K562 (cell line): ENCODE data around the gene NPHP3. TPM values are rescaled to one million over a fixed set of nuclear protein-coding genes. Genes with fewer than 3 reads are reported as not detected.

Source experiments
- CBX5 ChIP-seq: IDR thresholded peaks from 2 replicates; pipeline ENCODE4 v1.6.1; 2014; ENCODE audit warnings: low read depth, borderline replicate concordance
- CHD4 ChIP-seq: fragments of 200-600 bp; sonication (generic); IDR thresholded peaks from 3 replicates; pipeline ENCODE4 v1.6.1; 2012; ENCODE audit warnings: low read depth, mild to moderate bottlenecking, mixed read lengths, low read length, inconsistent platforms; ENCODE audit not compliant: insufficient read depth, insufficient replicate concordance, poor library complexity, severe bottlenecking
- ETV6 ChIP-seq, 3 experiments: fragments of 150-350 bp in 1 of 3; sonication (generic) in 1 of 3; formaldehyde crosslinking in 1 of 3; IDR thresholded peaks; 2 replicates each; pipeline versions ENCODE4 v1.6.1 to v1.8.0; 2014 to 2022; ENCODE audit warnings: borderline replicate concordance in 2 of 3, low read depth in 2 of 3, antibody characterized with exemption in 1 of 3, low read length in 1 of 3, mild to moderate bottlenecking in 1 of 3, missing genetic modification reagents in 1 of 3
- GTF2F1 ChIP-seq: IDR thresholded peaks from 2 replicates; pipeline ENCODE4 v1.6.1; 2011; ENCODE audit warnings: low read depth, low read length, improper control_type of control experiment
- HMGXB4 ChIP-seq: sonication (generic); formaldehyde crosslinking; IDR thresholded peaks from 2 replicates; pipeline ENCODE4 v1.8.1; 2023; ENCODE audit warnings: mild to moderate bottlenecking, missing genetic modification reagents
- HNRNPUL1 ChIP-seq: fragments of 200-400 bp; formaldehyde crosslinking; IDR thresholded peaks from 2 replicates; pipeline ENCODE4 v1.6.1; 2017; ENCODE audit warnings: low read length
- KDM1A ChIP-seq, 2 experiments: fragments of 450-650 bp; IDR thresholded peaks; 2 replicates each; pipeline ENCODE4 v1.6.1; 2016; ENCODE audit warnings: mild to moderate bottlenecking in 2 of 2
- KLF1 ChIP-seq: fragments of 450-650 bp; IDR thresholded peaks from 2 replicates; pipeline ENCODE4 v1.6.1; 2016; ENCODE audit warnings: missing genetic modification characterization, missing compliant biosample characterization
- LARP7 ChIP-seq: fragments of 450-650 bp; IDR thresholded peaks from 2 replicates; pipeline ENCODE4 v1.6.1; 2016
- MYNN ChIP-seq, 2 experiments: sonication (generic); formaldehyde crosslinking in 1 of 2; IDR thresholded peaks; 2 replicates each; pipeline versions ENCODE4 v1.5.0 to v1.6.1; 2016 to 2020; ENCODE audit warnings: antibody characterized with exemption in 1 of 2, missing genetic modification reagents in 1 of 2
- NCOA2 ChIP-seq, 2 experiments: fragments of 450-650 bp; IDR thresholded peaks; 2 replicates each; pipeline ENCODE4 v1.6.1; 2018; ENCODE audit warnings: mild to moderate bottlenecking in 2 of 2, moderate library complexity in 1 of 2; ENCODE audit not compliant: partially characterized antibody in 2 of 2
- NR3C1 ChIP-seq: sonication (generic); formaldehyde crosslinking; IDR thresholded peaks from 2 replicates; pipeline ENCODE4 v1.8.1; 2022; ENCODE audit warnings: missing genetic modification reagents
- PCBP1 ChIP-seq: fragments of 200-400 bp; formaldehyde crosslinking; IDR thresholded peaks from 2 replicates; pipeline ENCODE4 v1.6.1; 2018; ENCODE audit warnings: mild to moderate bottlenecking, low read depth, low read length; ENCODE audit not compliant: poor library complexity, severe bottlenecking
- PTBP1 ChIP-seq: fragments of 200-400 bp; formaldehyde crosslinking; IDR thresholded peaks from 2 replicates; pipeline ENCODE4 v1.6.1; 2017; ENCODE audit warnings: low read depth, low read length
- PTTG1 ChIP-seq: fragments of 450-650 bp; IDR thresholded peaks from 2 replicates; pipeline ENCODE4 v1.6.1; 2016; ENCODE audit warnings: low read depth, mild to moderate bottlenecking, missing genetic modification characterization, missing compliant biosample characterization
- RFX7 ChIP-seq: fragments of 250-450 bp; sonication (Bioruptor Pico); IDR thresholded peaks from 2 replicates; pipeline ENCODE4 v1.5.1; 2021; ENCODE audit warnings: mild to moderate bottlenecking
- SFPQ ChIP-seq: fragments of 200-400 bp; formaldehyde crosslinking; IDR thresholded peaks from 2 replicates; pipeline ENCODE4 v1.6.1; 2017; ENCODE audit warnings: mild to moderate bottlenecking, low read depth, low read length, moderate library complexity
- ZNF24 ChIP-seq: fragments of 450-650 bp; IDR thresholded peaks from 2 replicates; pipeline ENCODE4 v1.6.1; 2016
- ZNF699 ChIP-seq: fragments of 250-450 bp; sonication (Bioruptor Pico); IDR thresholded peaks from 2 replicates; pipeline ENCODE4 v1.8.0; 2021; ENCODE audit warnings: mild to moderate bottlenecking, moderate library complexity; ENCODE audit not compliant: insufficient replicate concordance
- polyA plus RNA-seq, 8 experiments: library from polyadenylated mRNA; depleted of rRNA in 4 of 8; stranded (reverse) in 5 of 8; unstranded in 3 of 8; fragments of >200 nt; fragmentation: Nextera tagmentation in 2 of 8; fragmentation: Illumina TruSeq in 1 of 8; extraction: Ambion mirVana in 2 of 8; extraction: Trizol in 1 of 8; gene quantifications; 2 replicates each; pipeline versions ENCODE4 v1.2.1 to v1.2.3, GENCODE V29; 2011 to 2014; ENCODE audit warnings: inconsistent platforms in 1 of 8, missing spikeins in 1 of 8
- total RNA-seq, 7 experiments: library from RNA; depleted of rRNA in 6 of 7; stranded (reverse); fragments of >200 nt in 6 of 7; fragmentation: Illumina TruSeq in 2 of 7; extraction: Trizol in 2 of 7; gene quantifications; 2 replicates each; pipeline versions ENCODE4 v1.2.1 to v1.2.3, GENCODE V29; 2011 to 2021; ENCODE audit warnings: low replicate concordance in 1 of 7
- TF ChIP-seq, protein P1 (sequence below): fragments of 450-650 bp; formaldehyde crosslinking; conservative IDR thresholded peaks from 2 replicates; pipeline ENCODE4 v1.4.0; 2022; ENCODE audit warnings: mild to moderate bottlenecking, missing genetic modification characterization
- TF ChIP-seq, protein P2 (sequence below): fragments of 200-800 bp; sonication (Bioruptor generic); IDR thresholded peaks from 2 replicates; pipeline ENCODE4 v1.6.1; 2017; ENCODE audit warnings: missing genetic modification characterization, missing compliant biosample characterization

Gene NPHP3
- total and polyA plus RNA-seq, 9 of the 15 experiments (the other 6 are each of a cell fraction or from before 2014, with no cell fraction given) = 0.62 to 13.2 (median 5.8) TPM

DNA sequence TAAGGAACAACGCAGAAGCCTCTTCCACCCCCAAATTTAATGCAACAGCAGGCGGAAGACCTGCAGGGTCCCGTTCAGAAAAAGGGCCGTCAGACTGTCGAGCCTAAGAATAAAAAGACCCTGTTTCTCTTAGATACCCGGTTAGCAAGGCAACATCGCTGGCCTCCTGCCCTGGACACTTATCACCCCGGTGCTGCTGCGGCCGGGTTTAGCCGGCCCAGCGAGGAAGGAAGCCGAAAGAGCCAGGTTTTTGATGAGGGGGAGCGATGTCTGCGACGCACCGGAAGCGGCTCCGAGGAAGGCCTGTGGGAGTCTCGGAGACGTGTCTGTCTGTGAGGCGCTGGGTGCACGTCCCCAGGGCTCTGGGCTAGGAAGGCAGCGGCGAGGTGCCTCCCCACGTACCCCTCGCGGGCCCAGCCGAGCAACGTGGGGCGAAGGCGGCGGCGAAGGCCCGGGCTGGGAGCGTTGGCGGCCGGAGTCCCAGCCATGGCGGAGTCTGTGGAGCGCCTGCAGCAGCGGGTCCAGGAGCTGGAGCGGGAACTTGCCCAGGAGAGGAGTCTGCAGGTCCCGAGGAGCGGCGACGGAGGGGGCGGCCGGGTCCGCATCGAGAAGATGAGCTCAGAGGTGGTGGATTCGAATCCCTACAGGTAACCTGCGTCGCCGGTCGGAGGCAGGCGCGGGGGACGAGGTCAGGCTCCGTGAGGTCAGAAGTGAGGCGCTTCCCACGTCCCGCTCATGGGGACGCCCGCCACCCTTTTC, 62.0 kb downstream of the NPHP3 start, which contains the start of gene UBA5 (continued):
- TF ChIP-seq HMGXB4 (CRISPR knock-in tag) = peak; percentile 59; the same call in 1 of the 2 replicates
- TF ChIP-seq PTTG1 (tag) = no peak
- TF ChIP-seq, protein P1, sequence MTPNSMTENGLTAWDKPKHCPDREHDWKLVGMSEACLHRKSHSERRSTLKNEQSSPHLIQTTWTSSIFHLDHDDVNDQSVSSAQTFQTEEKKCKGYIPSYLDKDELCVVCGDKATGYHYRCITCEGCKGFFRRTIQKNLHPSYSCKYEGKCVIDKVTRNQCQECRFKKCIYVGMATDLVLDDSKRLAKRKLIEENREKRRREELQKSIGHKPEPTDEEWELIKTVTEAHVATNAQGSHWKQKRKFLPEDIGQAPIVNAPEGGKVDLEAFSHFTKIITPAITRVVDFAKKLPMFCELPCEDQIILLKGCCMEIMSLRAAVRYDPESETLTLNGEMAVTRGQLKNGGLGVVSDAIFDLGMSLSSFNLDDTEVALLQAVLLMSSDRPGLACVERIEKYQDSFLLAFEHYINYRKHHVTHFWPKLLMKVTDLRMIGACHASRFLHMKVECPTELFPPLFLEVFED (CRISPR knock-in tag) = 0 out of 2 replicates have a peak, but pooled peaks have one; percentile 22
- TF ChIP-seq PTBP1 = no peak
- no peak for TF ChIP-seq KDM1A (IDR thresholded peaks at IDR 0.05)
- TF ChIP-seq ETV6 (IDR thresholded peaks at IDR 0.05; ENCODE audit: borderline replicate concordance in 1 of 2, low read depth in 2 of 2, low read length in 1 of 2) = no peak
- TF ChIP-seq ETV6 (CRISPR knock-in tag; IDR thresholded peaks at IDR 0.05; ENCODE audit: borderline replicate concordance) = no peak
- TF ChIP-seq ZNF24 = no peak
- no peak for TF ChIP-seq CHD4
- TF ChIP-seq PCBP1 = no peak
- no peak for TF ChIP-seq HNRNPUL1
- TF ChIP-seq NCOA2 (IDR thresholded peaks at IDR 0.05; ENCODE audit: partially characterized antibody in 2 of 2) = no peak
- TF ChIP-seq, protein P2, sequence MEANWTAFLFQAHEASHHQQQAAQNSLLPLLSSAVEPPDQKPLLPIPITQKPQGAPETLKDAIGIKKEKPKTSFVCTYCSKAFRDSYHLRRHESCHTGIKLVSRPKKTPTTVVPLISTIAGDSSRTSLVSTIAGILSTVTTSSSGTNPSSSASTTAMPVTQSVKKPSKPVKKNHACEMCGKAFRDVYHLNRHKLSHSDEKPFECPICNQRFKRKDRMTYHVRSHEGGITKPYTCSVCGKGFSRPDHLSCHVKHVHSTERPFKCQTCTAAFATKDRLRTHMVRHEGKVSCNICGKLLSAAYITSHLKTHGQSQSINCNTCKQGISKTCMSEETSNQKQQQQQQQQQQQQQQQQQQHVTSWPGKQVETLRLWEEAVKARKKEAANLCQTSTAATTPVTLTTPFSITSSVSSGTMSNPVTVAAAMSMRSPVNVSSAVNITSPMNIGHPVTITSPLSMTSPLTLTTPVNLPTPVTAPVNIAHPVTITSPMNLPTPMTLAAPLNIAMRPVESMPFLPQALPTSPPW = no peak; the same call in none of the 2 replicates
- TF ChIP-seq LARP7 = no peak
- TF ChIP-seq MYNN (IDR thresholded peaks at IDR 0.05) = no peak
- no peak for TF ChIP-seq MYNN (CRISPR knock-in tag; IDR thresholded peaks at IDR 0.05)
- TF ChIP-seq GTF2F1 = no peak
- no peak for TF ChIP-seq CBX5
- TF ChIP-seq RFX7 = no peak
- no peak for TF ChIP-seq KLF1
- TF ChIP-seq SFPQ = no peak
- TF ChIP-seq NR3C1 (CRISPR knock-in tag) = 0 out of 2 replicates have a peak, but pooled peaks have one; percentile 31
- no peak for TF ChIP-seq ZNF699 (CRISPR knock-in tag)
